Measurements from ENCODE around the gene ARF1. TPM values are rescaled to one million over a fixed set of nuclear protein-coding genes. Genes with fewer than 3 reads are reported as not detected.

Gene ARF1
- polyA plus RNA-seq, 1 experiment = 933 TPM

DNA sequence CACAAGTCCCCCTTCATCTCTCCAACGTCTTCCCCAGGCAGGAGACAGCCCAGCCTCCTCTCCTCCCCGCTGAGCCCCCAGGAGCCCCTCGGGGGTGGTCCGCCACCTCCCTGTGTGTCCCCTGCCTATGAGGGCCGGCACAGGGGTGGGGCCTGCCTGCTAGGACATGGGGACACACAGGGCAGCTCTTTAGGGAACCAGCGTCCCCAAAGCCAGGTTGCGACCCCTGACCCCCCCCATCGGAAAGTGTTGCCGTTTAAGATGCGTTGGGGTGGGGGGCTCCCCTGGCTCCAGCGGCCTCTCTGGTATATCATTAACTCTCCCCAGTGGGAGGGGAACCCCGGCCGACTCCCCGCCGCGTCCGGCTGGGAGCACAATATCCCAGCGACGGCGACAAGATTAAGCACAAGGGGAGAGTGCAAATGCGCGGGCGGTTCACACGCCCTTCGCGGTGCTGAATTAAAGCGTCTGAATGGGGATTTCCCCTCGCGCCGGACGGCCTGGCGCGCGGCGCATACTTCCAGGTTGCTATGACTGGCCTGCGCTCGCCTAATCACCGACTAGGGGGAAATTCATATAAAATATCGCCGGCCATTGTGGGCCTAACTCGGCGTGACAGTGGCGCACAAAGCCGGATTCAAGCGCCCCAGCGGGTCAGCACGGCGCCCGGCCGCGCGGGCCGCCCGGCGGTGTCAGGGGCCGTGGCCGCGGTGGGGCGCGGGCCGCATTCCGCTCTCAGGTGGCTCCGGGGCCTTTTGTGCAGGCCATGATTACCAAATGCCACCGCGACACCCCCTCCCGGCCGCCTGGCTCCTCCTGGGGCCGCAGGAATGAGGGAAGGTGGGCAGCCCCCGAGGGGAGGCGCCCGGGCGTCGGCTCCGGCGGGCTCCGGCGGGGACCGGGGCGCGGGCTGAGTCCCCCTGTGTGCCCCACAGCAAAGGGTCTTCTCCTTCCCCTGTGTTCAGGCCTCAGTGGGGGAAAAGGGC, 44.8 kb upstream of the ARF1 start:
- ChIA-PET POLR2A (no interaction called here), CTCF (no interaction called here)
- no peak overlapping the region for H3K4me3 ChIP-seq (ENCODE audit: low read depth, low read length)
- H3K27me3 ChIP-seq (ENCODE audit: control insufficient read depth, insufficient read depth, low read length) = peaks cover 9% of the 10 kb centered on the region
- no peaks in the 10 kb centered on the region for H3K36me3 ChIP-seq (ENCODE audit: control insufficient read depth, insufficient read depth, low read length)
- TF ChIP-seq, protein P1, sequence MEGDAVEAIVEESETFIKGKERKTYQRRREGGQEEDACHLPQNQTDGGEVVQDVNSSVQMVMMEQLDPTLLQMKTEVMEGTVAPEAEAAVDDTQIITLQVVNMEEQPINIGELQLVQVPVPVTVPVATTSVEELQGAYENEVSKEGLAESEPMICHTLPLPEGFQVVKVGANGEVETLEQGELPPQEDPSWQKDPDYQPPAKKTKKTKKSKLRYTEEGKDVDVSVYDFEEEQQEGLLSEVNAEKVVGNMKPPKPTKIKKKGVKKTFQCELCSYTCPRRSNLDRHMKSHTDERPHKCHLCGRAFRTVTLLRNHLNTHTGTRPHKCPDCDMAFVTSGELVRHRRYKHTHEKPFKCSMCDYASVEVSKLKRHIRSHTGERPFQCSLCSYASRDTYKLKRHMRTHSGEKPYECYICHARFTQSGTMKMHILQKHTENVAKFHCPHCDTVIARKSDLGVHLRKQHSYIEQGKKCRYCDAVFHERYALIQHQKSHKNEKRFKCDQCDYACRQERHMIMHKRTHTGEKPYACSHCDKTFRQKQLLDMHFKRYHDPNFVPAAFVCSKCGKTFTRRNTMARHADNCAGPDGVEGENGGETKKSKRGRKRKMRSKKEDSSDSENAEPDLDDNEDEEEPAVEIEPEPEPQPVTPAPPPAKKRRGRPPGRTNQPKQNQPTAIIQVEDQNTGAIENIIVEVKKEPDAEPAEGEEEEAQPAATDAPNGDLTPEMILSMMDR (IDR thresholded peaks at IDR 0.05; ENCODE audit: insufficient read depth, low read depth, low read length) = no peak
- no peak for DNase-seq (ENCODE audit: low read depth)

DNA sequence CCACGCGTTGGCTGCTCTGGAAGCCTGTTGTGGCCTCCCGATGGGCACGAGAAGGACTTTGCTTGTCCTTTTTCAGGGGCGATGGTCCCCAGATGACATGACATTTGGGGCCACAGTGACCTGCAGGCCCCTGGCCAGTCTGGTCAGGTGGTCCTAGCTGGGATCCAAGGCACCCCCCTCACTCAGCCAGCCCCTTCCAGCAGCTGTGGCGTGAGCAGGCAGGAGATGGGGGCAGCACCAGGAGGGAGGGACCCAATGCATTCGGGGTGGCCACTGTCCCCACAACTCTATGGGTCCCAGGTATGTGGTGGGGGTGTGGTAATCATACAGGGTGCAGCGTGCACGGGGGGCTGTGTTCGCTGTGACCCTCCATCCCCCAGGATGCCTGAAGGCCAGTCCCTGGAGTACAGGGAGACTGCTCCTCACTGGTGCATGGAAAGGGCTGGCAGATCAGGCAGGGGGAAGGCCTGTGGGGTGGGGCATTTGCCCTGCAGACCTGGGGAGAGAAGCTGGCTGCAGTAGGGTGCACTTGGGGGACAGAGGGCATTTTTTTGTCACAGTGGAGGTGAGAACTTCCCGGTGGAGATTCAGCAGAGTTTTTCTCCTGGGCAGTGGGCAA, 44.0 kb upstream of the ARF1 start:
- Histone ChIP-seq H3K36me3 (ENCODE audit: control insufficient read depth, insufficient read depth, low read length) (no peaks in the 10 kb centered on the region), H3K4me3 (ENCODE audit: low read depth, low read length) (no peak overlapping the region), H3K27me3 (ENCODE audit: control insufficient read depth, insufficient read depth, low read length) (peaks cover 9% of the 10 kb centered on the region)
- ChIA-PET CTCF (no interaction called here), POLR2A (no interaction called here)
- no peak for DNase-seq (ENCODE audit: low read depth)
- TF ChIP-seq, protein P1 (IDR thresholded peaks at IDR 0.05; ENCODE audit: insufficient read depth, low read depth, low read length) = no peak

DNA sequence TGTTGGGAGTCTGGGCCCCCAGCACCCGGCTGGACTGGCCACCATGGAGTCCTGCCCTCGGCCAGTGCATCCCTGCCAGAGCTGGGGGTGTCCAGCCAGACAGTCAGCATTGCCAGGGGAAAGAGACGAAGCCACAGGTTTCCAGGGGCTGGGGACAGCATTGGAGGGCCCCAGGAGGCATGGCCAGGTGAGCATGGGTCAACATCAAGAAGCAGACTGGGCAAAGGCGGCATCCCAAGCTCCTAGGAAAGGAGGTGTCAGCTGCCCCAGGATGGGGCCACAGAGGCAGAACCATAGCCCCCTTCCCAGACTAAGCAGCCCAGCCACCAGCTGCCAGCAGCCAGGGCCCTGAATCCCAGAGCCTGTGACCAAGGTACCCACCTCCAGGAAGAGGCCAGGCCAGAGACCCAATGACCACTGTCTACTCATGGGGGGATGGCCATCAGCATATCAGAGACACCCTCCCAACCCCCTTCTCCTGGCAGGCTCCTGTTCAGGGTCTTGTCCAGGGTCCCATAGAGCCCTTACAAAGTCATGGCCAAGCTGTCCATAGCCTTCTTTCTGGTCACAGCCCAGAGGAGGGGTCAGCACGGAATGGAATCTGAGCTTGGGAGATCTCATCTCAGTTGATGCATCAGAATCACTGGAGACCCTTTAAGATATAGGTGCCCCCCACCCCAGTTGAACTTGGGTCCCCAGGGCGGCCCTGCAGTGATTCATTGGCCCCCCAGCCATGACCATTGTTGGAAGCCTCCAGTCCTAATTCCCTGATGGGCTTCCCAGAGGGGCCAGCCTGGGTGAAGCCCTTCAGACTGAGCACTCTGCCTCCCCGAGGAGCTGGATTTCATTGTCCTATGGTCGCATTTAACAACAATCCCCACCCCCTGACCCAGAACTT, 43.3 kb upstream of the ARF1 start:
- no peak overlapping the region for H3K4me3 ChIP-seq (ENCODE audit: low read depth, low read length)
- DNase-seq (ENCODE audit: low read depth) = no peak
- H3K36me3 ChIP-seq (ENCODE audit: control insufficient read depth, insufficient read depth, low read length) = no peaks in the 10 kb centered on the region
- H3K27me3 ChIP-seq (ENCODE audit: control insufficient read depth, insufficient read depth, low read length) = peaks cover 9% of the 10 kb centered on the region
- ChIA-PET POLR2A (no interaction called here), CTCF (no interaction called here)
- TF ChIP-seq, protein P1 (IDR thresholded peaks at IDR 0.05; ENCODE audit: insufficient read depth, low read depth, low read length) = no peak

DNA sequence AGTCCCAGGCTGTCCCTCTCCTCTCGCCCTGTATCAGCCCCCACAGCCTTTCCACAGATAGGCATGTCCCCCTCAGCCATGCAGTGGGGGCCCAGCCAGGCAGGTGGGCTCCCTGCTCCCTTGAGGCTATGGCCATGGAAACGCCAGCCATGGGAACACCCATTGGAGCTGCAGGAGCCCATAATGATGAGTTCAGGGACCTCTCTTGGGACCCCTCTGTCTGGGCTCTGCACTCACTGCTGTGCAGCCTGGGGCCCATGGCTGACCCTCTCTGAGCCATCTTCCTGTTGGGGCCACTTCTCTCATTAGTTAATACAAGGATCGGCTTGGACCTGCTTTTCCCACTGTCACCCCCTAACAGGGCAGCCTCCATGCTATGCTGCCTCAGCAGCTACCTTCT, 42.5 kb upstream of the ARF1 start:
- H3K36me3 ChIP-seq (ENCODE audit: control insufficient read depth, insufficient read depth, low read length) = no peaks in the 10 kb centered on the region
- H3K4me3 ChIP-seq (ENCODE audit: low read depth, low read length) = no peak overlapping the region
- TF ChIP-seq, protein P1 (IDR thresholded peaks at IDR 0.05; ENCODE audit: insufficient read depth, low read depth, low read length) = no peak
- H3K27me3 ChIP-seq (ENCODE audit: control insufficient read depth, insufficient read depth, low read length) = peaks cover 11% of the 10 kb centered on the region
- no peak for DNase-seq (ENCODE audit: low read depth)
- CTCF ChIA-PET = no interaction called here
- POLR2A ChIA-PET = no interaction called here

DNA sequence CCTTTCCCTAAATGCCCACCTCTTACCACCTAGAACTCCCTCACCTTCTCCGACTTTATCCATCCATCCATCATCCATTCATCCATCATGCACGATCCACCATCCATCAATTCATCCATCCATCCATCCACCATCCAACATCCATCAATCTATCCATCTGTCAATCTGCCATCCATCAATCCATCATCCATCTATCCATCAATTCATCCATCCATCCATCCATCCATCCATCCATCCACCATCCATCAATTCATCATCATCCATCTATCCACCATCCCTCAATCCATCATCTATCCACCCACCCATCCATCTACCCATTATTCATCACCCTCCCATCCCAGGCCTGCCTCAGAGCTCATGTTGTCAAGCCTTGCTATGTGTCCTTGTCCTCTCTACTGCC, 41.2 kb upstream of the ARF1 start:
- TF ChIP-seq, protein P1 (IDR thresholded peaks at IDR 0.05; ENCODE audit: insufficient read depth, low read depth, low read length) = no peak
- H3K4me3 ChIP-seq (ENCODE audit: low read depth, low read length) = no peak overlapping the region
- no peaks in the 10 kb centered on the region for H3K36me3 ChIP-seq (ENCODE audit: control insufficient read depth, insufficient read depth, low read length)
- DNase-seq (ENCODE audit: low read depth) = no peak
- H3K27me3 ChIP-seq (ENCODE audit: control insufficient read depth, insufficient read depth, low read length) = peaks cover 11% of the 10 kb centered on the region
- ChIA-PET CTCF (no interaction called here), POLR2A (no interaction called here)
